Neural cell (in vitro differentiated cells): Measurements from ENCODE around the gene SYNPO2.

Source experiments
- CTCF ChIP-seq: fragments of 450-650 bp; IDR thresholded peaks from 2 replicates; pipeline ENCODE4 v1.5.1; 2014; ENCODE audit warnings: antibody characterized with exemption, mild to moderate bottlenecking, moderate library complexity; ENCODE audit not compliant: poor library complexity, severe bottlenecking
- EP300 ChIP-seq: fragments of 450-650 bp; conservative IDR thresholded peaks from 2 replicates; pipeline ENCODE4 v1.6.1; 2014; ENCODE audit warnings: antibody characterized with exemption, mild to moderate bottlenecking, moderate library complexity; ENCODE audit not compliant: poor library complexity, severe bottlenecking
- EZH2 ChIP-seq: fragments of 200-600, 300-800 bp; shearing (Covaris generic), sonication (generic); IDR thresholded peaks from 2 replicates; pipeline ENCODE4 v1.6.1; 2014; ENCODE audit warnings: antibody characterized with exemption, low read length, borderline replicate concordance, mild to moderate bottlenecking; ENCODE audit not compliant: insufficient read depth, poor library complexity, severe bottlenecking
- MXI1 ChIP-seq: fragments of 450-650 bp; conservative IDR thresholded peaks from 2 replicates; pipeline ENCODE4 v1.6.1; 2014; ENCODE audit warnings: antibody characterized with exemption, mild to moderate bottlenecking; ENCODE audit not compliant: poor library complexity, severe bottlenecking
- POLR2AphosphoS5 ChIP-seq: IDR thresholded peaks from 2 replicates; pipeline ENCODE4 v1.6.1; 2012
- REST ChIP-seq: IDR thresholded peaks from 2 replicates; pipeline ENCODE4 v1.6.1; 2012; ENCODE audit warnings: borderline replicate concordance
- TAF1 ChIP-seq: IDR thresholded peaks from 2 replicates; pipeline ENCODE4 v1.6.1; 2012; ENCODE audit warnings: low read depth

GRCh38 chr4:119035951-119036737 is 147.5 kb downstream of the SYNPO2 start:
- no peak for TF ChIP-seq REST
- no peak for TF ChIP-seq POLR2AphosphoS5
- no peak for TF ChIP-seq CTCF
- TF ChIP-seq EP300: no peak
- no peak for TF ChIP-seq TAF1
- no peak for TF ChIP-seq EZH2
- no peak for TF ChIP-seq MXI1
